Testis (tissue), 2 donors: ENCODE results near the gene PRRT1B.

ENCODE experiments used
- POLR2A ChIP-seq: fragments of 450-650 bp; IDR thresholded peaks from one replicate; pipeline ENCODE4 v1.6.1; 2017; ENCODE audit warnings: antibody characterized with exemption, mild to moderate bottlenecking, moderate library complexity
- TF ChIP-seq, protein P1 (sequence below), 3 experiments: fragments of 450-650 bp in 2 of 3; fragments of 200-600 bp in 1 of 3; sonication (generic) in 1 of 3; IDR thresholded peaks; one replicate each; pipeline ENCODE4 v1.5.1; 2016 to 2019; ENCODE audit warnings: antibody characterized with exemption in 3 of 3, mild to moderate bottlenecking in 2 of 3, moderate library complexity in 1 of 3

DNA sequence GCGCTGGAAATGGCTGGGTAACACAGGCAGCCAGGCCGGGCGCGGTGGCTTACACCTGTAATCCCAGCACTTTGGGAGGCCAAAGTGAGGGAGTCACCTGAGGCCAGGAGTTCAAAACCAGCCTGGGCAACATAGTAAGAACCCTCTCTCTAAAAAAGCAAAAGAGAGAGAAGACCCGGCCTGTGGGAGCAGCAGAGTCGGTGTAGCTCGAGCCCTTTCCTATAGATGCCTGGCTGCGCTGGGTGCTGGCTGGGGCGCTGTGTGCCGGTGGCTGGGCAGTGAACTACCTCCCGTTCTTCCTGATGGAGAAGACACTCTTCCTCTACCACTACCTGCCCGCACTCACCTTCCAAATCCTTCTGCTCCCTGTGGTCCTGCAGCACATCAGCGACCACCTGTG, 23.5 kb upstream of the PRRT1B start:
- no peak for TF ChIP-seq POLR2A
- TF ChIP-seq, protein P1, sequence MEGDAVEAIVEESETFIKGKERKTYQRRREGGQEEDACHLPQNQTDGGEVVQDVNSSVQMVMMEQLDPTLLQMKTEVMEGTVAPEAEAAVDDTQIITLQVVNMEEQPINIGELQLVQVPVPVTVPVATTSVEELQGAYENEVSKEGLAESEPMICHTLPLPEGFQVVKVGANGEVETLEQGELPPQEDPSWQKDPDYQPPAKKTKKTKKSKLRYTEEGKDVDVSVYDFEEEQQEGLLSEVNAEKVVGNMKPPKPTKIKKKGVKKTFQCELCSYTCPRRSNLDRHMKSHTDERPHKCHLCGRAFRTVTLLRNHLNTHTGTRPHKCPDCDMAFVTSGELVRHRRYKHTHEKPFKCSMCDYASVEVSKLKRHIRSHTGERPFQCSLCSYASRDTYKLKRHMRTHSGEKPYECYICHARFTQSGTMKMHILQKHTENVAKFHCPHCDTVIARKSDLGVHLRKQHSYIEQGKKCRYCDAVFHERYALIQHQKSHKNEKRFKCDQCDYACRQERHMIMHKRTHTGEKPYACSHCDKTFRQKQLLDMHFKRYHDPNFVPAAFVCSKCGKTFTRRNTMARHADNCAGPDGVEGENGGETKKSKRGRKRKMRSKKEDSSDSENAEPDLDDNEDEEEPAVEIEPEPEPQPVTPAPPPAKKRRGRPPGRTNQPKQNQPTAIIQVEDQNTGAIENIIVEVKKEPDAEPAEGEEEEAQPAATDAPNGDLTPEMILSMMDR (IDR thresholded peaks at IDR 0.05): no peak
